ENCODE data around the gene CDH13. TPM values are rescaled to one million over a fixed set of nuclear protein-coding genes. Genes with fewer than 3 reads are reported as not detected.

Gene CDH13
- total RNA-seq, 2 experiments from 2014 or later = not detected

- peaks cover 2% of the 10 kb centered on the region for H3K9me3 Mint-ChIP-seq
- H3K27me3 Mint-ChIP-seq = no peaks in the 10 kb centered on the region
- DNase-seq = no peak
- no peaks in the 10 kb centered on the region for H3K4me1 Mint-ChIP-seq
- no peak overlapping the region for H3K4me3 Mint-ChIP-seq
- H3K27ac Mint-ChIP-seq = no peak overlapping the region
- H3K36me3 Mint-ChIP-seq = no peaks in the 10 kb centered on the region
Observed at GRCh38 chr16:83070416-83071209, 443.8 kb downstream of the CDH13 start.

GRCh38 chr16:83075956-83076355 is 449.2 kb downstream of the CDH13 start:
- Mint-ChIP-seq H3K9me3 (no peaks in the 10 kb centered on the region), H3K4me3 (no peak overlapping the region), H3K27me3 (no peaks in the 10 kb centered on the region), H3K36me3 (no peaks in the 10 kb centered on the region), H3K27ac (no peak overlapping the region), H3K4me1 (no peaks in the 10 kb centered on the region)
- DNase-seq = no peak

GRCh38 chr16:83083361-83083760 is 456.6 kb downstream of the CDH13 start:
- H3K36me3 Mint-ChIP-seq = no peaks in the 10 kb centered on the region
- H3K4me1 Mint-ChIP-seq = no peaks in the 10 kb centered on the region

GRCh38 chr16:83085660-83086059 is 458.9 kb downstream of the CDH13 start:
- no peak for DNase-seq
- H3K4me3 Mint-ChIP-seq = no peak overlapping the region
- peaks cover 1% of the 10 kb centered on the region for H3K9me3 Mint-ChIP-seq
- no peaks in the 10 kb centered on the region for H3K27me3 Mint-ChIP-seq
- H3K36me3 Mint-ChIP-seq = no peaks in the 10 kb centered on the region
- H3K4me1 Mint-ChIP-seq = no peaks in the 10 kb centered on the region
- no peak overlapping the region for H3K27ac Mint-ChIP-seq

More at GRCh38 chr16:83083361-83083760, 456.6 kb downstream of the CDH13 start:
- peaks cover 1% of the 10 kb centered on the region for H3K9me3 Mint-ChIP-seq
- DNase-seq = no peak
- no peaks in the 10 kb centered on the region for H3K27me3 Mint-ChIP-seq
- no peak overlapping the region for H3K4me3 Mint-ChIP-seq
- no peak overlapping the region for H3K27ac Mint-ChIP-seq

GRCh38 chr16:83095941-83096692 is 469.3 kb downstream of the CDH13 start:
- Mint-ChIP-seq H3K27ac (no peak overlapping the region), H3K9me3 (peaks cover 10% of the 10 kb centered on the region), H3K4me1 (no peaks in the 10 kb centered on the region), H3K36me3 (no peaks in the 10 kb centered on the region), H3K27me3 (peaks cover 9% of the 10 kb centered on the region), H3K4me3 (no peak overlapping the region)
- no peak for DNase-seq

- no peak overlapping the region for H3K27ac Mint-ChIP-seq
- H3K4me1 Mint-ChIP-seq = no peaks in the 10 kb centered on the region
- H3K4me3 Mint-ChIP-seq = no peak overlapping the region
- DNase-seq = no peak
- peaks cover 13% of the 10 kb centered on the region for H3K9me3 Mint-ChIP-seq
- peaks cover 4% of the 10 kb centered on the region for H3K27me3 Mint-ChIP-seq
- H3K36me3 Mint-ChIP-seq = no peaks in the 10 kb centered on the region
Observed at GRCh38 chr16:83098536-83098935, 471.8 kb downstream of the CDH13 start.

GRCh38 chr16:83100679-83101078 is 473.9 kb downstream of the CDH13 start:
- Mint-ChIP-seq H3K27ac (no peak overlapping the region), H3K27me3 (peaks cover 2% of the 10 kb centered on the region), H3K9me3 (peaks cover 13% of the 10 kb centered on the region), H3K4me3 (no peak overlapping the region), H3K4me1 (no peaks in the 10 kb centered on the region), H3K36me3 (no peaks in the 10 kb centered on the region)
- DNase-seq = no peak

GRCh38 chr16:83102336-83102735 is 475.6 kb downstream of the CDH13 start:
- no peaks in the 10 kb centered on the region for H3K36me3 Mint-ChIP-seq
- H3K4me1 Mint-ChIP-seq = no peaks in the 10 kb centered on the region
- H3K9me3 Mint-ChIP-seq = peaks cover 13% of the 10 kb centered on the region
- H3K4me3 Mint-ChIP-seq = no peak overlapping the region
- no peaks in the 10 kb centered on the region for H3K27me3 Mint-ChIP-seq
- DNase-seq = no peak
- no peak overlapping the region for H3K27ac Mint-ChIP-seq

- Mint-ChIP-seq H3K4me3 (no peak overlapping the region), H3K36me3 (no peaks in the 10 kb centered on the region), H3K27ac (no peak overlapping the region), H3K27me3 (peaks cover 8% of the 10 kb centered on the region), H3K4me1 (no peaks in the 10 kb centered on the region), H3K9me3 (peaks cover 6% of the 10 kb centered on the region)
- DNase-seq = no peak
Observed at GRCh38 chr16:83105279-83106077, 478.7 kb downstream of the CDH13 start.

GRCh38 chr16:83109490-83110125 is 482.8 kb downstream of the CDH13 start:
- Mint-ChIP-seq H3K4me3 (no peak overlapping the region), H3K27ac (no peak overlapping the region), H3K36me3 (no peaks in the 10 kb centered on the region), H3K27me3 (peaks cover 8% of the 10 kb centered on the region), H3K4me1 (no peaks in the 10 kb centered on the region), H3K9me3 (peaks cover 1% of the 10 kb centered on the region)
- no peak for DNase-seq

GRCh38 chr16:83110269-83110668 is 483.5 kb downstream of the CDH13 start:
- Mint-ChIP-seq H3K27me3 (peaks cover 8% of the 10 kb centered on the region), H3K27ac (no peak overlapping the region), H3K4me1 (no peaks in the 10 kb centered on the region), H3K36me3 (no peaks in the 10 kb centered on the region), H3K4me3 (no peak overlapping the region), H3K9me3 (peaks cover 1% of the 10 kb centered on the region)
- DNase-seq = no peak

- no peak overlapping the region for H3K27ac Mint-ChIP-seq
- peaks cover under 1% of the 10 kb centered on the region for H3K27me3 Mint-ChIP-seq
- peaks cover 1% of the 10 kb centered on the region for H3K9me3 Mint-ChIP-seq
- no peak overlapping the region for H3K4me3 Mint-ChIP-seq
- no peaks in the 10 kb centered on the region for H3K4me1 Mint-ChIP-seq
- no peaks in the 10 kb centered on the region for H3K36me3 Mint-ChIP-seq
- DNase-seq = no peak
Observed at GRCh38 chr16:83113317-83113716, 486.5 kb downstream of the CDH13 start.

GRCh38 chr16:83113811-83114210 is 487.0 kb downstream of the CDH13 start:
- no peaks in the 10 kb centered on the region for H3K36me3 Mint-ChIP-seq
- no peak for DNase-seq
- H3K9me3 Mint-ChIP-seq = peaks cover 1% of the 10 kb centered on the region
- H3K4me3 Mint-ChIP-seq = no peak overlapping the region
- H3K27ac Mint-ChIP-seq = no peak overlapping the region
- no peaks in the 10 kb centered on the region for H3K27me3 Mint-ChIP-seq
- no peaks in the 10 kb centered on the region for H3K4me1 Mint-ChIP-seq

- no peaks in the 10 kb centered on the region for H3K27me3 Mint-ChIP-seq
- H3K4me1 Mint-ChIP-seq = no peaks in the 10 kb centered on the region
- DNase-seq = no peak
- H3K36me3 Mint-ChIP-seq = no peaks in the 10 kb centered on the region
- no peaks in the 10 kb centered on the region for H3K9me3 Mint-ChIP-seq
- H3K4me3 Mint-ChIP-seq = no peak overlapping the region
- H3K27ac Mint-ChIP-seq = no peak overlapping the region
Observed at GRCh38 chr16:83115491-83116232, 488.9 kb downstream of the CDH13 start.

Measured in activated naive CD8-positive, alpha-beta T cell treated with anti-CD3 and anti-CD28 coated beads for 36 hours (primary cell).